T-cell (primary cell): ENCODE data around the gene RASL11B. TPM values are rescaled to one million over a fixed set of nuclear protein-coding genes. Genes with fewer than 3 reads are reported as not detected.

Source experiments
- ATAC-seq, 4 experiments: fragments of 200-7000 bp in 3 of 4; fragments of 150-1000 bp in 1 of 4; cut with Tn5 transposase; replicated peaks in 1 of 4; 1 replicate in 3 of 4; 2 replicates in 1 of 4; pipeline ENCODE4 v1.10.0; 2021; ENCODE audit warnings: moderate library complexity in 3 of 4, mild to moderate bottlenecking in 2 of 4, moderate number of reproducible peaks in 1 of 4
- CTCF ChIA-PET, 2 donors: fragments of 300-600 bp; sonication (Branson Sonifier 250); formaldehyde crosslinking; loops; one replicate each; lab custom pipeline; 2022; ENCODE audit warnings: antibody characterized with exemption in 2 of 2; lab: Charles Lee
- POLR2A ChIA-PET, 2 donors: fragments of 300-600 bp; sonication (Branson Sonifier 250); formaldehyde crosslinking; loops; one replicate each; lab custom pipeline; 2022; ENCODE audit warnings: antibody characterized with exemption in 2 of 2; lab: Charles Lee
- DNase-seq, 35 experiments: peaks; one replicate each; pipeline versions ENCODE4 v3.0.0 to v3.0.0-alpha.2; 2013 to 2023
- H3K27ac ChIP-seq: one replicate; pipeline ENCODE4 v1.5.1; 2013; ENCODE audit warnings: low read length
- H3K27me3 ChIP-seq, 2 experiments: replicated peaks in 1 of 2; 1 replicate in 1 of 2; 2 replicates in 1 of 2; pipeline versions ENCODE4 v1.6.1 to v1.7.0; 2013; ENCODE audit warnings: low read length in 1 of 2, mixed read lengths in 1 of 2; ENCODE audit not compliant: control insufficient read depth in 2 of 2, insufficient read depth in 2 of 2; ENCODE audit errors: extremely low read depth in 1 of 2
- H3K36me3 ChIP-seq, 2 donors: 1 replicate in 1 of 2; 2 replicates in 1 of 2; pipeline versions ENCODE4 v1.6.1 to v1.7.0; 2013; ENCODE audit warnings: low read length in 1 of 2; ENCODE audit not compliant: control insufficient read depth in 2 of 2, insufficient read depth in 1 of 2; ENCODE audit errors: extremely low read depth in 1 of 2
- H3K4me1 ChIP-seq, 2 experiments: 1 replicate in 1 of 2; 2 replicates in 1 of 2; pipeline versions ENCODE4 v1.6.1 to v1.7.0; 2013; ENCODE audit warnings: low read length in 2 of 2, mixed read lengths in 1 of 2; ENCODE audit not compliant: insufficient read depth in 2 of 2, control insufficient read depth in 1 of 2; ENCODE audit errors: extremely low read depth in 1 of 2
- H3K4me3 ChIP-seq, 2 donors: 1 replicate in 1 of 2; 2 replicates in 1 of 2; pipeline versions ENCODE4 v1.5.1 to v1.7.0; 2013; ENCODE audit warnings: mild to moderate bottlenecking in 2 of 2, low read length in 1 of 2, moderate library complexity in 1 of 2; ENCODE audit not compliant: control insufficient read depth in 1 of 2; ENCODE audit errors: extremely low read depth in 1 of 2
- H3K9me3 ChIP-seq: 2 replicates; pipeline ENCODE4 v1.7.0; 2013
- H3K27ac Mint-ChIP-seq, 2 donors: one replicate each; pipeline ENCODE4 v1.8.0; 2020 to 2021; ENCODE audit warnings: mild to moderate bottlenecking in 2 of 2, mixed read lengths in 2 of 2
- H3K27me3 Mint-ChIP-seq, 2 donors: one replicate each; pipeline ENCODE4 v1.8.0; 2021 to 2022; ENCODE audit warnings: mixed read lengths in 2 of 2
- H3K36me3 Mint-ChIP-seq: one replicate; pipeline ENCODE4 v1.8.0; 2021; ENCODE audit warnings: mixed read lengths
- H3K4me1 Mint-ChIP-seq, 3 donors: one replicate each; pipeline ENCODE4 v1.8.0; 2020 to 2022; ENCODE audit warnings: mixed read lengths in 3 of 3, mild to moderate bottlenecking in 1 of 3
- H3K4me3 Mint-ChIP-seq, 3 donors: one replicate each; pipeline ENCODE4 v1.8.0; 2020 to 2022; ENCODE audit warnings: mild to moderate bottlenecking in 3 of 3, mixed read lengths in 3 of 3, moderate library complexity in 3 of 3
- H3K9me3 Mint-ChIP-seq, 3 donors: one replicate each; pipeline ENCODE4 v1.8.0; 2020 to 2022; ENCODE audit warnings: mixed read lengths in 3 of 3
- WGBS: methylation state at CpG from one replicate; pipeline ENCODE4 v1.1.5; 2013; ENCODE audit warnings: missing lambda C conversion rate; ENCODE audit not compliant: insufficient coverage; 5-methylcytosine and 5-hydroxymethylcytosine counted together
- total RNA-seq, 35 experiments: library from RNA in 6 of 35; stranded (reverse) in 6 of 35; fragments of 120-200 nt in 1 of 35; gene quantifications; one replicate each; pipeline versions ENCODE4 v1.2.1 to v1.2.4 and lab custom pipeline; 2013 to 2026

RASL11B gene
- total RNA-seq, 5 donors from 2014 or later (not counting 1 experiment from before 2014, with no cell fraction given), result 0.32 to 0.72 (median 0.39) TPM; not detected in 1

- H3K36me3 Mint-ChIP-seq, result peaks cover 52% of the 10 kb centered on the region
- no peaks in the 10 kb centered on the region for H3K27me3 ChIP-seq
- H3K27me3 Mint-ChIP-seq, result no peaks in the 10 kb centered on the region
- no peak for DNase-seq
- H3K4me1 Mint-ChIP-seq, result no peaks in the 10 kb centered on the region
- ATAC-seq, result no peak
- H3K27ac ChIP-seq, result no peak overlapping the region
- no peaks in the 10 kb centered on the region for H3K9me3 ChIP-seq
- POLR2A ChIA-PET, result no interaction called here
- H3K9me3 Mint-ChIP-seq, result no peaks in the 10 kb centered on the region
- H3K36me3 ChIP-seq, result no peaks in the 10 kb centered on the region
- WGBS, result 75% methylated on average over 2 of the region's 4 CpGs
- no peak overlapping the region for H3K4me3 ChIP-seq
- no peak overlapping the region for H3K4me3 Mint-ChIP-seq
- CTCF ChIA-PET, result interaction anchor here in 1 of 2 donors (0.5 kb wide), 1 partner anchor 392 kb away, joined by 3 read pairs; no protein-coding TSS in a partner anchor
- H3K27ac Mint-ChIP-seq, result no peak overlapping the region
- no peaks in the 10 kb centered on the region for H3K4me1 ChIP-seq
Measured at GRCh38 chr4:52883183-52883621, 21.1 kb downstream of the RASL11B start.

DNA sequence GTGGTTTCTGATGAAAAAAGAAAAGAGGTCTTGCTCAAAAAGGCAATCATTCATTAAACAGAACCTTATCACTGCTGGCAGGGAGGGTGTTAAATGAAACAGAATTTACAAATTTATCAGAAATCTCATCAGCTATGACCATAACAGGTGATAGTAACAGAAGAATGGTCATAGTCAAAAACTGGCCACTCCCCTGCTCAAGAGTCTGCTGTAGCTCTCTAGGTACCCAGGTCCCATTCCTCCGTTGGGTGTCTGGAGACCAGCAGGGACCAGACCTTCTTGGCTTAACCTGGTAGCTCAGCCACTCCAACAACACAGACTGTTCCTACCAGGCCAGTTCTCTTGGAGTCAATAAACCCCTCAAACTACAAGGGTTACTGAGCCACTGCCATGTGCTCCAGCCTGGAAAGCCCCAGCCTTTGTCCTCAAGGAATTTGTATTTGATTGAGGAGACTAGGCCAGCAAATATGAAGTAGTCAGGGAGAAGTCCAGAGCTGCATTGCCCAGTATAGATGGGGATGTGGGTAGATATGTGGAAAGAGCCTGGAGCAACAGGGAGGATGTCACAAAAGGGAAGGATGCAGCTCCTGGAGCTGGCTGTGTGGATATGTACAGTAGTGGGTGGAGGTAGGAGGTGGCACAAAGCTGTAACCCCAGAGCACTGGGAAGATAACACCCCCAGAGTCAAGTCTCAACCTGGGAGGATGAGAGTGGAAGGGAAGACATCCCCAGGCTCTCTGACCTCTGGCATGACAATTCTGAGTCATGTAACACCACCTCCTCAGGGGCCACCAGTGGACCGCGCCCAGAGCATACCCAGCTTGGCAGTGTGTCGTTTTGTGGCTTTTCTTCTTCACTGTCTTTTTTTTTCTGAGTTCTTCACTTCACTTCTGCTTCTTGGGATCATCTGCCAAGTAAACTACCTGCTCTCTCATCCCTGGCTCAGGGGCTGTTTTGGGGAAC, 21.9 kb downstream of the RASL11B start:
- ChIA-PET CTCF (interaction anchor here in 1 of 2 donors (0.5 kb wide), 1 partner anchor 391 kb away, joined by 3 read pairs; no protein-coding TSS in a partner anchor), POLR2A (no interaction called here)
- Histone ChIP-seq H3K9me3 (no peaks in the 10 kb centered on the region), H3K4me3 (no peak overlapping the region), H3K27ac (no peak overlapping the region), H3K36me3 (no peaks in the 10 kb centered on the region), H3K27me3 (no peaks in the 10 kb centered on the region), H3K4me1 (no peaks in the 10 kb centered on the region)
- WGBS, result 100% methylated on average over 3 of the region's 4 CpGs
- H3K36me3 Mint-ChIP-seq, result peaks cover 55% of the 10 kb centered on the region
- ATAC-seq, result no peak
- H3K27ac Mint-ChIP-seq, result no peak overlapping the region
- DNase-seq, result no peak
- H3K27me3 Mint-ChIP-seq, result no peaks in the 10 kb centered on the region
- no peak overlapping the region for H3K4me3 Mint-ChIP-seq
- H3K9me3 Mint-ChIP-seq, result peaks cover 0 to 4% (median 0%) of the 10 kb centered on the region in 3 donors
- H3K4me1 Mint-ChIP-seq, result no peaks in the 10 kb centered on the region

DNA sequence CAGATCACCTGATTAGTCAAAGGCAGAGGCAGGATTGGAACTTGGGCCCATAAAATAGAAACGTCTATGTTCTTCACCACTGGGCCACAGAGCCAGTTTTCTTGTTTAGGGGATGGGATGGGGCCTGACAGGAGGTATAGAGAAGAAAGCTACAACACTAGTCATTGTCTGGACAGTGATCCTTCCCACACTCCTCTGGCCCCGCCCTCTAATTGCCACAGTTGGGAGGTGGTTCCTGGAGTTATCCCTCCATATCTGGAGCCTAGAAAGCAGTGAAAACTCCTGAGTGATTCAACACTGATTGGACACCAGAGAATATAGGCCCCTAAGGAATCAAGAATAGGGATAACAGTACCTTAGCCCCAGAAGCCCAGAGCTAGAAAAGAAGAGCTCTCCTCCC, 22.9 kb downstream of the RASL11B start:
- Mint-ChIP-seq H3K27me3 (no peaks in the 10 kb centered on the region), H3K4me3 (no peak overlapping the region), H3K27ac (no peak overlapping the region), H3K9me3 (peaks cover 0 to 4% (median 0%) of the 10 kb centered on the region in 3 donors), H3K36me3 (peaks cover 62% of the 10 kb centered on the region), H3K4me1 (no peaks in the 10 kb centered on the region)
- DNase-seq (no peak), ATAC-seq (no peak)
- CTCF ChIA-PET, result no interaction called here
- H3K27ac ChIP-seq, result no peak overlapping the region
- H3K9me3 ChIP-seq, result no peaks in the 10 kb centered on the region
- no peaks in the 10 kb centered on the region for H3K36me3 ChIP-seq
- H3K4me3 ChIP-seq, result no peak overlapping the region
- H3K27me3 ChIP-seq, result no peaks in the 10 kb centered on the region
- POLR2A ChIA-PET, result no interaction called here
- WGBS, result no CpG with 5 or more reads among the region's 2 CpGs
- no peaks in the 10 kb centered on the region for H3K4me1 ChIP-seq

DNA sequence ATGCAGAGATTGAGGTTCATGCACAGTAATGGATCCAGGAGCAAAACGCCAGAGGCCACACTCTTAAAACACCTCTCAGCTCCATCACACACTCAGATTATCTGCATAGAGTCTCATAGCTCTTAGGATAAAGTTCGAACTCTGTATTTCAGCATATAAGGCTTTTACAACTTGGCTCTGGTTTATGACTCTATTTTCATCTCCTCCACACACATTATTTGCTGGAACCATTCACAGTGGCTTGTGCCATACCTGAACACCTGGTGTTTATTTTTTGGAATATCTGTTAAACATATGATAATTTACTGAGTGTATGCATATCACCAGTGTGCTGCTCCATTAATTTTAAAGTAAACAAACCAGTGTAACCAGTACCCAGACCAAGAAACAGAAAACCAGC, 27.2 kb downstream of the RASL11B start:
- 89% methylated on average over 2 of the region's 2 CpGs for WGBS

GRCh38 chr4:52889778-52890520, 27.8 kb downstream of the RASL11B start:
- H3K27me3 Mint-ChIP-seq, result no peaks in the 10 kb centered on the region
- CTCF ChIA-PET, result no interaction called here

More for the DNA sequence above, 27.2 kb downstream of the RASL11B start:
- H3K4me1 Mint-ChIP-seq, result peaks cover 0 to 2% (median 0%) of the 10 kb centered on the region in 3 donors
- peaks cover 55% of the 10 kb centered on the region for H3K36me3 Mint-ChIP-seq
- no peak for DNase-seq
- ChIA-PET POLR2A (no interaction called here), CTCF (no interaction called here)
- Histone ChIP-seq H3K4me1 (no peaks in the 10 kb centered on the region), H3K9me3 (no peaks in the 10 kb centered on the region), H3K4me3 (no peak overlapping the region), H3K36me3 (no peaks in the 10 kb centered on the region), H3K27ac (no peak overlapping the region), H3K27me3 (no peaks in the 10 kb centered on the region)
- peaks cover 0 to 4% (median 0%) of the 10 kb centered on the region in 3 donors for H3K9me3 Mint-ChIP-seq
- ATAC-seq, result no peak
- H3K27ac Mint-ChIP-seq, result no peak overlapping the region
- H3K4me3 Mint-ChIP-seq, result no peak overlapping the region
- H3K27me3 Mint-ChIP-seq, result no peaks in the 10 kb centered on the region

GRCh38 chr4:52890521-52890791, 28.3 kb downstream of the RASL11B start:
- peaks cover 47% of the 10 kb centered on the region for H3K36me3 Mint-ChIP-seq
- no peak overlapping the region for H3K27ac ChIP-seq
- peaks cover 0 to 5% (median 0%) of the 10 kb centered on the region in 3 donors for H3K4me1 Mint-ChIP-seq
- ATAC-seq, result no peak
- POLR2A ChIA-PET, result no interaction called here
- H3K9me3 Mint-ChIP-seq, result peaks cover 0 to 4% (median 0%) of the 10 kb centered on the region in 3 donors
- no peak overlapping the region for H3K4me3 Mint-ChIP-seq
- no peak for DNase-seq
- no peak overlapping the region for H3K4me3 ChIP-seq
- no peaks in the 10 kb centered on the region for H3K4me1 ChIP-seq
- H3K9me3 ChIP-seq, result no peaks in the 10 kb centered on the region
- CTCF ChIA-PET, result no interaction called here
- no peaks in the 10 kb centered on the region for H3K27me3 ChIP-seq
- H3K27me3 Mint-ChIP-seq, result no peaks in the 10 kb centered on the region
- WGBS, result no CpG with 5 or more reads among the region's 1 CpG
- no peak overlapping the region for H3K27ac Mint-ChIP-seq
- no peaks in the 10 kb centered on the region for H3K36me3 ChIP-seq

More at GRCh38 chr4:52889778-52890520, 27.8 kb downstream of the RASL11B start:
- no peak for DNase-seq
- H3K27ac ChIP-seq, result no peak overlapping the region
- H3K9me3 ChIP-seq, result no peaks in the 10 kb centered on the region
- Mint-ChIP-seq H3K9me3 (peaks cover 0 to 4% (median 0%) of the 10 kb centered on the region in 3 donors), H3K4me1 (peaks cover 0 to 2% (median 0%) of the 10 kb centered on the region in 3 donors), H3K4me3 (no peak overlapping the region), H3K27ac (no peak overlapping the region), H3K36me3 (peaks cover 52% of the 10 kb centered on the region)
- no peaks in the 10 kb centered on the region for H3K4me1 ChIP-seq
- H3K36me3 ChIP-seq, result no peaks in the 10 kb centered on the region
- no peak overlapping the region for H3K4me3 ChIP-seq
- POLR2A ChIA-PET, result no interaction called here
- no peaks in the 10 kb centered on the region for H3K27me3 ChIP-seq
- no CpG with 5 or more reads among the region's 2 CpGs for WGBS
- no peak for ATAC-seq
